Adrenal gland (tissue), 12 donors: ENCODE results near the gene SUGT1. TPM values are rescaled to one million over a fixed set of nuclear protein-coding genes. Genes with fewer than 3 reads are reported as not detected.

Experiments used
- DNase-seq, 7 donors: peaks; one replicate each; pipeline ENCODE4 v3.0.0-alpha.2; 2019 to 2020
- H3K27ac ChIP-seq, 5 donors: fragments of 200-600 bp; sonication (generic) in 4 of 5; 1 replicate in 3 of 5; 2 replicates in 2 of 5; pipeline versions ENCODE4 v1.5.1 to v1.8.0; 2016 to 2020; ENCODE audit warnings: mild to moderate bottlenecking in 1 of 5
- H3K27me3 ChIP-seq: fragments of 200-600 bp; 2 replicates; pipeline ENCODE4 v1.8.0; 2021
- H3K36me3 ChIP-seq, 2 donors: fragments of 200-600 bp; replicated peaks in 1 of 2; 1 replicate in 1 of 2; 2 replicates in 1 of 2; pipeline versions ENCODE4 v1.5.1 to v1.8.0; 2018 to 2022
- H3K4me1 ChIP-seq, 2 donors: fragments of 200-600 bp; replicated peaks in 1 of 2; 1 replicate in 1 of 2; 2 replicates in 1 of 2; pipeline versions ENCODE4 v1.5.1 to v1.8.0; 2018 to 2021
- H3K4me3 ChIP-seq, 4 donors: fragments of 200-600 bp; sonication (generic) in 3 of 4; one replicate each; pipeline ENCODE4 v1.5.1; 2016 to 2018
- H3K9me3 ChIP-seq, 3 donors: fragments of 200-600 bp; sonication (generic) in 1 of 3; replicated peaks in 1 of 3; 1 replicate in 2 of 3; 2 replicates in 1 of 3; pipeline versions ENCODE4 v1.5.1 to v1.8.0; 2016 to 2021
- CTCF ChIP-seq, 6 experiments: fragments of 450-650 bp in 4 of 6; fragments of 200-600 bp in 2 of 6; sonication (generic) in 1 of 6; IDR thresholded peaks; 1 replicate in 5 of 6; 2 replicates in 1 of 6; pipeline versions ENCODE4 v1.5.1 to v1.8.0; 2016 to 2021; ENCODE audit warnings: antibody characterized with exemption in 6 of 6, mild to moderate bottlenecking in 2 of 6, moderate library complexity in 1 of 6
- POLR2A ChIP-seq, 2 donors: fragments of 450-650 bp; IDR thresholded peaks; one replicate each; pipeline ENCODE4 v1.6.1; 2017; ENCODE audit warnings: antibody characterized with exemption in 2 of 2, mild to moderate bottlenecking in 2 of 2, moderate library complexity in 1 of 2
- WGBS, 4 donors: extraction: QIAGEN DNeasy Blood & Tissue Kit in 2 of 4; methylation state at CpG; one replicate each; pipeline versions ENCODE4 v1.1.5 to v1.1.7; 2013 to 2017; 5-methylcytosine and 5-hydroxymethylcytosine counted together
- intact Hi-C, 2 donors: fragments of 100-400 bp; cut with DNase I; formaldehyde crosslinking; loops; one replicate each; pipeline versions ENCODE4 v1.14.1 to v1.15.0; 2022 to 2023
- polyA plus RNA-seq, 3 donors: library from polyadenylated mRNA; stranded (reverse); fragments of 200-250 nt in 2 of 3; fragments of 350-450 nt in 1 of 3; fragmentation: Illumina TruSeq in 1 of 3; extraction: RNeasy Lipid Tissue Mini Kit (QIAGEN cat#74804) in 1 of 3; gene quantifications; one replicate each; pipeline ENCODE4 v1.2.3, GENCODE V29; 2013 to 2014
- total RNA-seq, 9 donors: library from RNA; depleted of rRNA in 4 of 9; stranded (reverse); fragments of >200 nt in 4 of 9; fragments of 120-200 nt in 1 of 9; fragmentation: NEBNext Ultra II Directional in 1 of 9; extraction: Animal tissue kit (Norgen Biotek cat#: 25700) in 1 of 9; gene quantifications; one replicate each; pipeline versions ENCODE4 v1.1.0 to v1.2.4, GENCODE V29; 2013 to 2023
- donor health status: healthy with polysubstance abuse.
- donor health status: Bipolar disorder and iron deficiency.
- donor health status: DM: yes; HTN: yes; CAD: no.
- donor health status: DM: no; HTN: no; CAD: no.
- donor health status: DM: no; HTN: no; CAD: no.
- donor health status: DM: yes; HTN: yes; CAD: no.

The SUGT1 gene
- total and polyA plus RNA-seq, 12 donors: 27.1 to 95.2 (median 43.1) TPM

GRCh38 chr13:52736891-52737290 is 84.3 kb downstream of the SUGT1 start:
- peaks cover 0 to 4% of the 10 kb centered on the region in 2 donors for H3K4me1 ChIP-seq
- no peaks in the 10 kb centered on the region for H3K36me3 ChIP-seq
- intact Hi-C loops: no loop called here
- no peak overlapping the region for H3K27ac ChIP-seq
- H3K9me3 ChIP-seq: no peaks in the 10 kb centered on the region
- peaks cover 32% of the 10 kb centered on the region for H3K27me3 ChIP-seq
- TF ChIP-seq POLR2A (IDR thresholded peaks at IDR 0.05) (no peak), CTCF (IDR thresholded peaks at IDR 0.05) (no peak)
- WGBS, 4 donors: 77 to 87% (median 83%) methylated on average over 2 of the region's 2 CpGs
- H3K4me3 ChIP-seq: no peak overlapping the region
- no peak for DNase-seq

- Histone ChIP-seq H3K4me3 (no peak overlapping the region), H3K36me3 (no peaks in the 10 kb centered on the region), H3K27ac (no peak overlapping the region), H3K27me3 (peaks cover 32% of the 10 kb centered on the region), H3K9me3 (no peaks in the 10 kb centered on the region), H3K4me1 (peaks cover 0 to 4% of the 10 kb centered on the region in 2 donors)
- DNase-seq: no peak
- TF ChIP-seq POLR2A (IDR thresholded peaks at IDR 0.05) (no peak), CTCF (IDR thresholded peaks at IDR 0.05) (no peak)
- intact Hi-C loops: no loop called here
These were observed 84.8 kb downstream of the SUGT1 start for GRCh38 chr13:52737451-52737850.

DNA sequence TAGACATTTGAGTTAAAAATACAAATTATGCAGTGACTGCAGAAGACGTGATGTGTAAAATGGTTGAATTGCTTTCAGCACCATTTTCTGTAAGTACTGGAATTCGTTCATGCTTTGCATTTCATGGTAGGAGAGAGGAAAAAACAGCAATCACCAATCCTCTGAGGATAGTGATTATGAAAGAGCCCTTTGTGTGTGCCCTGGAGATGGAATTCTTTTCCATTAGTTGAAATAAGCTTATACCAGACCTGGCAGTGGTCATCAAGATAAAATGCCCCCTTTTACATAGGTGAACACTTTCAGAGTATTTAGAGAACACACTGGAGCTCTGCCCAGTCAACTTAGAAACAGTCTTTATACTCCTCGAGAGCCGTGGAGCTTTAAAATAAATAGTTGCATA is 85.3 kb downstream of the SUGT1 start:
- WGBS, 4 donors: 77 to 84% (median 80%) methylated on average over 4 of the region's 4 CpGs
- no peak for DNase-seq
- H3K27me3 ChIP-seq: peaks cover 32% of the 10 kb centered on the region
- no peak overlapping the region for H3K4me3 ChIP-seq
- no peaks in the 10 kb centered on the region for H3K36me3 ChIP-seq
- H3K27ac ChIP-seq: no peak overlapping the region
- intact Hi-C loops: no loop called here
- no peaks in the 10 kb centered on the region for H3K9me3 ChIP-seq
- no peak for TF ChIP-seq POLR2A (IDR thresholded peaks at IDR 0.05)
- no peak for TF ChIP-seq CTCF (IDR thresholded peaks at IDR 0.05)
- H3K4me1 ChIP-seq: peaks cover 0 to 4% of the 10 kb centered on the region in 2 donors

DNA sequence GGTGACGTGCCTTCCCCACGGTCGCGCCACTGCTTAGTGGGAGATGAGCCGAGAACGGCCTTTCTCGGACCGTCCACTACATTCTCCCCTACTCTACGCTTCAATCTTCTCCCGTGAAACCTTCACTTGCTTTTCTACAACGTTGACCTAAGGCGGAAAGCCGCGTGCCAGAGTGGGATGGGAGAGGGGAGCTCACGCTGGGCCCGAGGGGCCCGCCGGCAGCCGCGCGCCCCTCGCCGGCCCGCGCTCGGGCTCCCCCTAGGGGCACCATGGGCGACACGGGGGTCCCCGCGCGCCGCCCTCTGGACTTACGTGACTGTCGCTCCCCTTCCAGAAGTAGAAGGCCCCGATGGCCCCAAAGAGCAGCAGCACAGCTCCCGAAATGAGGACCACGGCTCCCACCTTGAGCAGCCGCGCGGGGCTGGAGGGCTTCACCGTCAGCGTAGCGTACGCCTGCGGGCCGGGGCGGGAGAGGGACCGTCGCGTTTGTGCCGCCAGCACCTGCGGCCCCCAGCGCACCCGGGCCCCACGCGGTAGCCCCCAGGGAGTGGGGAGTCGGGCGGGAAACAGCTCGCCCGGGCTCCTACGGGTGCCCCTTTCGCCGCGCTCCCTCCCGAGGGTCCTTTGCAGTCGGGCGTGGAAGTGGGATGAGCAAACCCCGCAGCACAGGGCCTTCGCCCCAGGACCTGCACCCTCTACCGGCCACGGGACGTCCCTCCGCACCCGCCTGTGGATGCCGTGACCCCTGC is 86.3 kb downstream of the SUGT1 start:
- H3K4me1 ChIP-seq: peaks cover 0 to 4% of the 10 kb centered on the region in 2 donors
- H3K4me3 ChIP-seq: peak overlapping the region in 2 of 4 donors; percentile 16 to 44
- intact Hi-C loops: no loop called here
- no peak overlapping the region for H3K27ac ChIP-seq
- peak in 1 of 7 donors; percentile 7 for DNase-seq
- H3K27me3 ChIP-seq: peaks cover 32% of the 10 kb centered on the region
- H3K9me3 ChIP-seq: no peaks in the 10 kb centered on the region
- H3K36me3 ChIP-seq: no peaks in the 10 kb centered on the region
- 6 to 21% (median 10%) methylated on average over 24 to 75 of the region's 75 CpGs for WGBS, 4 donors
- TF ChIP-seq CTCF (IDR thresholded peaks at IDR 0.05): peak in 2 of 6 experiments; percentile 27 to 37
- TF ChIP-seq POLR2A (IDR thresholded peaks at IDR 0.05): no peak
